CD8-positive, alpha-beta memory T cell (primary cell): ENCODE data around the gene NAXE. TPM values are rescaled to one million over a fixed set of nuclear protein-coding genes. Genes with fewer than 3 reads are reported as not detected.
"Not testable (repeated sequence)": the region's sequence is repeated elsewhere in the genome, so short reads cannot be mapped to it uniquely, and the experiment has no call there.

ENCODE experiments used
- CTCF ChIA-PET: fragments of 350-600 bp; sonication (Branson Sonifier 250); formaldehyde crosslinking; loops from one replicate; lab custom pipeline; 2021; ENCODE audit warnings: antibody characterized with exemption; lab: Charles Lee
- POLR2A ChIA-PET: fragments of 350-600 bp; sonication (Branson Sonifier 250); formaldehyde crosslinking; loops from one replicate; lab custom pipeline; 2021; ENCODE audit warnings: antibody characterized with exemption; lab: Charles Lee
- DNase-seq, 5 donors: peaks; one replicate each; pipeline versions ENCODE4 v3.0.0 to v3.0.0-alpha.2; 2020 to 2022; ENCODE audit warnings: mixed read lengths in 1 of 5
- H3K27ac ChIP-seq: one replicate; pipeline ENCODE4 v1.7.0; 2013; ENCODE audit warnings: low read depth, mild to moderate bottlenecking, low read length, moderate library complexity
- H3K27me3 ChIP-seq: 2 replicates; pipeline ENCODE4 v1.7.0; 2013; ENCODE audit warnings: low read length, mild to moderate bottlenecking; ENCODE audit not compliant: insufficient read depth, poor library complexity, severe bottlenecking
- H3K36me3 ChIP-seq: 2 replicates; pipeline ENCODE4 v1.7.0; 2013; ENCODE audit warnings: mild to moderate bottlenecking, low read length, moderate library complexity; ENCODE audit not compliant: insufficient read depth
- H3K4me1 ChIP-seq: 2 replicates; pipeline ENCODE4 v1.7.0; 2013; ENCODE audit warnings: mild to moderate bottlenecking, low read length, moderate library complexity; ENCODE audit not compliant: insufficient read depth
- H3K4me3 ChIP-seq: 2 replicates; pipeline ENCODE4 v1.7.0; 2013; ENCODE audit warnings: mild to moderate bottlenecking, low read length
- H3K9me3 ChIP-seq: 2 replicates; pipeline ENCODE4 v1.7.0; 2013; ENCODE audit warnings: mild to moderate bottlenecking, low read length
- H3K27ac Mint-ChIP-seq, 8 donors: one replicate each; pipeline ENCODE4 v1.8.0; 2020 to 2021; ENCODE audit warnings: mixed read lengths in 8 of 8, mild to moderate bottlenecking in 6 of 8, inconsistent platforms in 3 of 8, moderate library complexity in 3 of 8
- H3K27me3 Mint-ChIP-seq, 2 donors: one replicate each; pipeline ENCODE4 v1.8.0; 2020 to 2021; ENCODE audit warnings: mixed read lengths in 2 of 2, mild to moderate bottlenecking in 1 of 2, moderate library complexity in 1 of 2
- H3K36me3 Mint-ChIP-seq, 3 donors: one replicate each; pipeline ENCODE4 v1.8.0; 2020 to 2021; ENCODE audit warnings: mixed read lengths in 3 of 3, inconsistent platforms in 1 of 3, mild to moderate bottlenecking in 1 of 3
- H3K4me1 Mint-ChIP-seq, 3 donors: one replicate each; pipeline ENCODE4 v1.8.0; 2020 to 2021; ENCODE audit warnings: mixed read lengths in 3 of 3, inconsistent platforms in 1 of 3, mild to moderate bottlenecking in 1 of 3
- H3K4me3 Mint-ChIP-seq, 7 donors: one replicate each; pipeline ENCODE4 v1.8.0; 2020 to 2021; ENCODE audit warnings: mixed read lengths in 7 of 7, mild to moderate bottlenecking in 6 of 7, moderate library complexity in 4 of 7, inconsistent platforms in 2 of 7
- H3K9me3 Mint-ChIP-seq, 5 donors: one replicate each; pipeline ENCODE4 v1.8.0; 2020 to 2022; ENCODE audit warnings: mixed read lengths in 5 of 5, mild to moderate bottlenecking in 3 of 5, moderate library complexity in 2 of 5, inconsistent platforms in 1 of 5
- polyA plus RNA-seq: library from polyadenylated mRNA; unstranded; fragments of 300-500 nt; fragmentation: Illumina TruSeq; gene quantifications from one replicate; pipeline ENCODE4 v1.2.3, GENCODE V29; 2021
- total RNA-seq, 2 experiments: library from RNA; stranded (reverse); gene quantifications; one replicate each; pipeline ENCODE4 v1.2.3, GENCODE V29; 2021

Gene NAXE
- total and polyA plus RNA-seq, 3 experiments from 2014 or later: 63.0 to 113 (median 69.1) TPM

GRCh38 chr1:156626079-156626438 lies 34.5 kb downstream of the NAXE start:
- Histone ChIP-seq H3K27ac (no peak overlapping the region), H3K4me1 (peaks cover 18% of the 10 kb centered on the region), H3K9me3 (no peaks in the 10 kb centered on the region), H3K4me3 (no peak overlapping the region), H3K36me3 (no peaks in the 10 kb centered on the region), H3K27me3 (peaks cover 36% of the 10 kb centered on the region)
- peak overlapping the region in 1 of 8 donors; percentile 8 for H3K27ac Mint-ChIP-seq
- ChIA-PET CTCF (interaction anchor here (1.0 to 9.3 kb wide), 10 partner anchors 11 to 145 kb away, joined by 3 to 93 read pairs (median 6); partner anchors contain the start of genes BCAN and NES), POLR2A (interaction anchor here (0.9 kb wide), 1 partner anchor 26 kb away, joined by 3 read pairs; no protein-coding TSS in a partner anchor)
- H3K36me3 Mint-ChIP-seq: no peaks in the 10 kb centered on the region
- no peak for DNase-seq
- H3K4me3 Mint-ChIP-seq: peak overlapping the region in 5 of 7 donors; percentile 75 to 89 (median 80)
- no peaks in the 10 kb centered on the region for H3K9me3 Mint-ChIP-seq
- peaks cover 8 to 18% (median 8%) of the 10 kb centered on the region in 3 donors for H3K4me1 Mint-ChIP-seq
- H3K27me3 Mint-ChIP-seq: peaks cover 39 to 55% of the 10 kb centered on the region in 2 donors

GRCh38 chr1:156627313-156627880 lies 35.8 kb downstream of the NAXE start:
- no peaks in the 10 kb centered on the region for H3K9me3 Mint-ChIP-seq
- H3K36me3 Mint-ChIP-seq: no peaks in the 10 kb centered on the region
- Histone ChIP-seq H3K4me3 (no peak overlapping the region), H3K9me3 (no peaks in the 10 kb centered on the region), H3K36me3 (no peaks in the 10 kb centered on the region), H3K4me1 (peaks cover 18% of the 10 kb centered on the region), H3K27me3 (peaks cover 36% of the 10 kb centered on the region), H3K27ac (no peak overlapping the region)
- ChIA-PET POLR2A (no interaction called here), CTCF (interaction anchor here (0.8 to 9.3 kb wide), 17 partner anchors 10 to 1723 kb away, joined by 3 to 93 read pairs (median 3); partner anchors contain the start of genes CRABP2 and NES)
- H3K4me3 Mint-ChIP-seq: peak overlapping the region in 1 of 7 donors; percentile 3
- DNase-seq: peak in 3 of 5 donors; percentile 15 to 53 (median 16)
- H3K4me1 Mint-ChIP-seq: peaks cover 8 to 18% (median 8%) of the 10 kb centered on the region in 3 donors
- no peak overlapping the region for H3K27ac Mint-ChIP-seq
- peaks cover 39 to 62% of the 10 kb centered on the region in 2 donors for H3K27me3 Mint-ChIP-seq

- POLR2A ChIA-PET: no interaction called here
- Histone ChIP-seq H3K27me3 (peaks cover 28% of the 10 kb centered on the region), H3K9me3 (no peaks in the 10 kb centered on the region), H3K27ac (no peak overlapping the region), H3K36me3 (no peaks in the 10 kb centered on the region), H3K4me1 (peaks cover 12% of the 10 kb centered on the region), H3K4me3 (no peak overlapping the region)
- no peak for DNase-seq
- Mint-ChIP-seq H3K36me3 (no peaks in the 10 kb centered on the region), H3K4me3 (no peak overlapping the region), H3K9me3 (no peaks in the 10 kb centered on the region), H3K27ac (no peak overlapping the region), H3K27me3 (peaks cover 31 to 69% of the 10 kb centered on the region in 2 donors), H3K4me1 (peaks cover 5 to 9% (median 8%) of the 10 kb centered on the region in 3 donors)
- CTCF ChIA-PET: interaction anchor here (1.1 to 9.3 kb wide), 4 partner anchors 13 to 96 kb away, joined by 3 to 93 read pairs (median 5); partner anchors contain the start of gene BCAN
Observed at GRCh38 chr1:156629823-156630449, 38.4 kb downstream of the NAXE start.

GRCh38 chr1:156631152-156631551 lies 39.6 kb downstream of the NAXE start:
- H3K27me3 ChIP-seq: peaks cover 27% of the 10 kb centered on the region
- H3K36me3 Mint-ChIP-seq, H3K4me3 Mint-ChIP-seq, H3K36me3 ChIP-seq, H3K9me3 ChIP-seq, H3K27ac ChIP-seq, POLR2A ChIA-PET, H3K4me1 ChIP-seq, DNase-seq, H3K27ac Mint-ChIP-seq, H3K9me3 Mint-ChIP-seq, H3K4me1 Mint-ChIP-seq, H3K4me3 ChIP-seq: not testable (repeated sequence)
- CTCF ChIA-PET: interaction anchor here (1.9 kb wide), 1 partner anchor 95 kb away, joined by 6 read pairs; no protein-coding TSS in a partner anchor
- peaks cover 26 to 72% of the 10 kb centered on the region in 2 donors for H3K27me3 Mint-ChIP-seq

GRCh38 chr1:156632355-156632754 lies 40.8 kb downstream of the NAXE start:
- DNase-seq: no peak
- peaks cover 31 to 68% of the 10 kb centered on the region in 2 donors for H3K27me3 Mint-ChIP-seq
- H3K4me1 Mint-ChIP-seq: no peaks in the 10 kb centered on the region
- Histone ChIP-seq H3K4me1 (no peaks in the 10 kb centered on the region), H3K36me3 (no peaks in the 10 kb centered on the region), H3K9me3 (no peaks in the 10 kb centered on the region), H3K4me3 (no peak overlapping the region), H3K27ac (no peak overlapping the region), H3K27me3 (peaks cover 22% of the 10 kb centered on the region)
- CTCF ChIA-PET: interaction anchor here (0.7 kb wide), 1 partner anchor 27 kb away, joined by 3 read pairs; no protein-coding TSS in a partner anchor
- H3K36me3 Mint-ChIP-seq: no peaks in the 10 kb centered on the region
- H3K4me3 Mint-ChIP-seq: no peak overlapping the region
- H3K9me3 Mint-ChIP-seq: no peaks in the 10 kb centered on the region
- no peak overlapping the region for H3K27ac Mint-ChIP-seq
- POLR2A ChIA-PET: no interaction called here

GRCh38 chr1:156638189-156638985 lies 46.8 kb downstream of the NAXE start:
- Mint-ChIP-seq H3K4me1 (peaks cover 16 to 23% (median 16%) of the 10 kb centered on the region in 3 donors), H3K4me3 (no peak overlapping the region), H3K27me3 (peaks cover 53 to 82% of the 10 kb centered on the region in 2 donors), H3K27ac (no peak overlapping the region), H3K9me3 (peaks cover 0 to 2% (median 0%) of the 10 kb centered on the region in 5 donors), H3K36me3 (no peaks in the 10 kb centered on the region)
- no peak for DNase-seq
- Histone ChIP-seq H3K9me3 (no peaks in the 10 kb centered on the region), H3K27me3 (peaks cover 62% of the 10 kb centered on the region), H3K27ac (no peak overlapping the region), H3K4me3 (no peak overlapping the region), H3K4me1 (peaks cover 8% of the 10 kb centered on the region), H3K36me3 (no peaks in the 10 kb centered on the region)
- CTCF ChIA-PET: interaction anchor here (1.0 to 1.5 kb wide), 3 partner anchors 12 to 13 kb away, joined by 3 read pairs; no protein-coding TSS in a partner anchor
- POLR2A ChIA-PET: no interaction called here

GRCh38 chr1:156639601-156640101 lies 48.1 kb downstream of the NAXE start:
- peak overlapping the region in 1 of 7 donors; percentile 41 for H3K4me3 Mint-ChIP-seq
- no peaks in the 10 kb centered on the region for H3K36me3 ChIP-seq
- H3K9me3 Mint-ChIP-seq: peaks cover 0 to 2% (median 0%) of the 10 kb centered on the region in 5 donors
- H3K27ac Mint-ChIP-seq: no peak overlapping the region
- H3K36me3 Mint-ChIP-seq: no peaks in the 10 kb centered on the region
- peaks cover 63 to 84% of the 10 kb centered on the region in 2 donors for H3K27me3 Mint-ChIP-seq
- ChIA-PET POLR2A (no interaction called here), CTCF (no interaction called here)
- no peak for DNase-seq
- H3K4me3 ChIP-seq: no peak overlapping the region
- peaks cover 18% of the 10 kb centered on the region for H3K4me1 ChIP-seq
- peaks cover 20 to 29% (median 22%) of the 10 kb centered on the region in 3 donors for H3K4me1 Mint-ChIP-seq
- H3K9me3 ChIP-seq: no peaks in the 10 kb centered on the region
- H3K27me3 ChIP-seq: peaks cover 66% of the 10 kb centered on the region
- no peak overlapping the region for H3K27ac ChIP-seq
